HEK293 (cell line): ENCODE results near the gene GMDS.

Experiments
- CTCF ChIA-PET: fragments of 350-600 bp; formaldehyde crosslinking; extraction: SDS; loops from one replicate; lab custom pipeline; 2021; ENCODE audit warnings: antibody characterized with exemption; lab: Yijun Ruan, JAX
- POLR2A ChIA-PET: fragments of 300-600 bp; formaldehyde crosslinking; extraction: SDS; loops from one replicate; lab custom pipeline; 2020; ENCODE audit warnings: antibody characterized with exemption, inconsistent platforms; lab: Yijun Ruan, JAX
- H3K27ac ChIP-seq: fragments of 200-500 bp; sonication (Bioruptor generic); 2 replicates; pipeline ENCODE4 v1.5.1; 2014; ENCODE audit warnings: low read depth, low read length, control low read depth, inconsistent platforms; ENCODE audit errors: extremely low read depth
- H3K36me3 ChIP-seq, 2 experiments: fragments of 200-500 bp in 1 of 2; sonication (Bioruptor generic) in 1 of 2; 1 replicate in 1 of 2; 2 replicates in 1 of 2; pipeline ENCODE4 v1.5.1; 2014 to 2017; ENCODE audit warnings: inconsistent platforms in 2 of 2, low read length in 2 of 2; ENCODE audit not compliant: control insufficient read depth in 2 of 2, insufficient read depth in 1 of 2
- H3K4me1 ChIP-seq: fragments of 200-500 bp; sonication (Bioruptor generic); 2 replicates; pipeline ENCODE4 v1.5.1; 2014; ENCODE audit warnings: mild to moderate bottlenecking, low read length, inconsistent platforms; ENCODE audit not compliant: control insufficient read depth, insufficient read depth
- H3K4me3 ChIP-seq: 2 replicates; pipeline ENCODE4 v1.5.1; 2011; ENCODE audit warnings: low read depth, mild to moderate bottlenecking, control low read depth, low read length, moderate library complexity
- H3K9me3 ChIP-seq: fragments of 200-500 bp; sonication (Bioruptor generic); 2 replicates; pipeline ENCODE4 v1.5.1; 2014; ENCODE audit warnings: low read depth, low read length, inconsistent platforms; ENCODE audit not compliant: control insufficient read depth, insufficient read depth
- HOXC10 ChIP-seq: sonication (generic); formaldehyde crosslinking; IDR thresholded peaks from 2 replicates; pipeline ENCODE4 v1.8.1; 2023; ENCODE audit warnings: mild to moderate bottlenecking, missing genetic modification reagents
- HOXD13 ChIP-seq: sonication (generic); formaldehyde crosslinking; IDR thresholded peaks from 2 replicates; pipeline ENCODE4 v1.8.0; 2022; ENCODE audit warnings: missing genetic modification reagents, borderline replicate concordance
- IKZF3 ChIP-seq: fragments of 450-650 bp; IDR thresholded peaks from 2 replicates; pipeline ENCODE4 v1.5.0; 2018; ENCODE audit warnings: missing biosample characterization, mild to moderate bottlenecking, missing genetic modification characterization, moderate library complexity
- PRDM1 ChIP-seq: fragments of 450-650 bp; formaldehyde crosslinking; IDR thresholded peaks from 2 replicates; pipeline ENCODE4; 2016; ENCODE audit warnings: missing biosample characterization, missing genetic modification characterization
- PRDM6 ChIP-seq: fragments of 450-650 bp; formaldehyde crosslinking; IDR thresholded peaks from 2 replicates; pipeline ENCODE4 v1.5.1; 2017; ENCODE audit warnings: missing biosample characterization, missing genetic modification characterization
- RBAK ChIP-seq: fragments of 450-650 bp; formaldehyde crosslinking; IDR thresholded peaks from 2 replicates; pipeline ENCODE4 v1.5.1; 2016; ENCODE audit warnings: missing biosample characterization, missing genetic modification characterization
- SCRT1 ChIP-seq: fragments of 450-650 bp; formaldehyde crosslinking; IDR thresholded peaks from 2 replicates; pipeline ENCODE4 v1.5.1; 2016; ENCODE audit warnings: missing biosample characterization, missing genetic modification characterization, borderline replicate concordance
- SP2 ChIP-seq: fragments of 450-650 bp; formaldehyde crosslinking; IDR thresholded peaks from 2 replicates; pipeline ENCODE4 v1.5.1; 2016; ENCODE audit warnings: missing biosample characterization, missing genetic modification characterization
- SP3 ChIP-seq: fragments of 450-650 bp; formaldehyde crosslinking; IDR thresholded peaks from 2 replicates; pipeline ENCODE4 v1.5.1; 2016; ENCODE audit warnings: missing biosample characterization, missing genetic modification characterization
- ZBTB11 ChIP-seq: fragments of 450-650 bp; formaldehyde crosslinking; conservative IDR thresholded peaks from 2 replicates; pipeline ENCODE4 v1.5.1; 2016; ENCODE audit warnings: low read depth, missing biosample characterization, missing genetic modification characterization
- ZBTB20 ChIP-seq: fragments of 450-650 bp; formaldehyde crosslinking; IDR thresholded peaks from 2 replicates; pipeline ENCODE4 v1.5.1; 2016; ENCODE audit warnings: missing biosample characterization, missing genetic modification characterization
- ZBTB6 ChIP-seq: fragments of 450-650 bp; formaldehyde crosslinking; IDR thresholded peaks from 2 replicates; pipeline ENCODE4 v1.5.1; 2017; ENCODE audit warnings: missing biosample characterization, missing genetic modification characterization
- ZBTB7A ChIP-seq: fragments of 450-650 bp; formaldehyde crosslinking; IDR thresholded peaks from 2 replicates; pipeline ENCODE4 v1.5.1; 2016; ENCODE audit warnings: low read depth, missing biosample characterization, missing genetic modification characterization
- ZBTB8A ChIP-seq: fragments of 450-650 bp; formaldehyde crosslinking; IDR thresholded peaks from 2 replicates; pipeline ENCODE4 v1.5.1; 2016; ENCODE audit warnings: missing biosample characterization, missing genetic modification characterization
- ZEB2 ChIP-seq: fragments of 450-650 bp; formaldehyde crosslinking; IDR thresholded peaks from 2 replicates; pipeline ENCODE4 v1.5.1; 2016; ENCODE audit warnings: missing biosample characterization, missing genetic modification characterization
- ZNF133 ChIP-seq: fragments of 450-650 bp; formaldehyde crosslinking; IDR thresholded peaks from 2 replicates; pipeline ENCODE4 v1.5.1; 2016; ENCODE audit warnings: missing biosample characterization, missing genetic modification characterization
- ZNF138 ChIP-seq: fragments of 450-650 bp; formaldehyde crosslinking; IDR thresholded peaks from 2 replicates; pipeline ENCODE4 v1.5.1; 2016; ENCODE audit warnings: missing biosample characterization, missing genetic modification characterization, borderline replicate concordance
- ZNF155 ChIP-seq: fragments of 450-650 bp; formaldehyde crosslinking; IDR thresholded peaks from 2 replicates; pipeline ENCODE4 v1.5.1; 2016; ENCODE audit warnings: missing biosample characterization, missing genetic modification characterization
- ZNF23 ChIP-seq: fragments of 450-650 bp; formaldehyde crosslinking; IDR thresholded peaks from 2 replicates; pipeline ENCODE4 v1.5.1; 2016; ENCODE audit warnings: missing biosample characterization, missing genetic modification characterization, borderline replicate concordance
- ZNF398 ChIP-seq: fragments of 450-650 bp; formaldehyde crosslinking; IDR thresholded peaks from 2 replicates; pipeline ENCODE4 v1.5.1; 2017; ENCODE audit warnings: missing biosample characterization, missing genetic modification characterization
- ZNF561 ChIP-seq: fragments of 450-650 bp; IDR thresholded peaks from 2 replicates; pipeline ENCODE4 v1.5.1; 2018; ENCODE audit warnings: missing biosample characterization, missing genetic modification characterization, borderline replicate concordance
- ZNF660 ChIP-seq: fragments of 450-650 bp; IDR thresholded peaks from 2 replicates; pipeline ENCODE4 v1.5.1; 2018; ENCODE audit warnings: missing biosample characterization, mild to moderate bottlenecking, missing genetic modification characterization
- ZNF791 ChIP-seq: fragments of 450-650 bp; formaldehyde crosslinking; IDR thresholded peaks from 2 replicates; pipeline ENCODE4 v1.5.1; 2016; ENCODE audit warnings: missing biosample characterization, missing genetic modification characterization

The GMDS gene

GRCh38 chr6:1609648-1610496 is 635.5 kb downstream of the GMDS start, which contains the start of gene FOXC1:
Gene FOXC1 (plus strand): TSS chr6:1609915. CDS start chr6:1610446, 531 bp downstream.
- no peaks in the 10 kb centered on the region for H3K9me3 ChIP-seq
- CTCF ChIA-PET, result interaction anchor here (0.6 to 1.3 kb wide), 3 partner anchors 13 to 494 kb away, joined by 3 to 7 read pairs (median 3); no protein-coding TSS in a partner anchor
- TF ChIP-seq PRDM1 (tag by site-specific recombination) (no peak), IKZF3 (tag by site-specific recombination) (peak; percentile 87), ZNF561 (tag by site-specific recombination) (0 out of 2 replicates have a peak, but pooled peaks have one; percentile 20), ZNF133 (no peak), HOXC10 (CRISPR knock-in tag) (peak; percentile 58; the same call in 1 of the 2 replicates), ZBTB6 (no peak), ZBTB20 (tag by site-specific recombination) (0 out of 2 replicates have a peak, but pooled peaks have one; percentile 33), ZBTB7A (tag by site-specific recombination) (no peak), RBAK (tag by site-specific recombination) (no peak), ZNF138 (no peak), ZNF23 (no peak), ZNF398 (tag by site-specific recombination) (no peak), ZNF660 (tag by site-specific recombination) (0 out of 2 replicates have a peak, but pooled peaks have one; percentile 22), ZEB2 (peak; percentile 48), ZNF155 (tag by site-specific recombination) (no peak), HOXD13 (CRISPR knock-in tag) (no peak), ZNF791 (tag by site-specific recombination) (no peak), SP2 (tag by site-specific recombination) (peak; percentile 59), ZBTB11 (tag by site-specific recombination) (0 out of 2 replicates have a peak, but pooled peaks have one; percentile 23), SP3 (tag by site-specific recombination) (peak; percentile 25; the same call in 1 of the 2 replicates), PRDM6 (tag by site-specific recombination) (peak; percentile 59; the same call in 1 of the 2 replicates), ZBTB8A (tag by site-specific recombination) (0 out of 2 replicates have a peak, but pooled peaks have one; percentile 26), SCRT1 (tag by site-specific recombination) (no peak)
- POLR2A ChIA-PET, result interaction anchor here (0.7 to 4.1 kb wide), 15 partner anchors 12 to 836 kb away, joined by 3 to 32 read pairs (median 3); no protein-coding TSS in a partner anchor
- peaks cover 2% of the 10 kb centered on the region; the same call in 1 of the 2 replicates for H3K4me1 ChIP-seq
- H3K27ac ChIP-seq, result peak within 1 kb of the TSS; percentile 100
- H3K36me3 ChIP-seq, result peaks cover 21 to 41% of the 10 kb centered on the region in 2 experiments
- peak within 1 kb of the TSS; percentile 59 for H3K4me3 ChIP-seq
